ENCODE data around the gene LRFN4.

Gene LRFN4

GRCh38 chr11:66861774-66862558 lies 5.1 kb downstream of the LRFN4 start:
- Histone ChIP-seq H3K36me3 (ENCODE audit: control insufficient read depth, insufficient read depth, low read length) (peaks cover 26% of the 10 kb centered on the region), H3K9ac (ENCODE audit: low read depth, low read length) (no peak overlapping the region), H3K27me3 (ENCODE audit: control insufficient read depth, insufficient read depth, low read length) (no peaks in the 10 kb centered on the region), H3K9me3 (ENCODE audit: control insufficient read depth, insufficient read depth, low read length) (no peaks in the 10 kb centered on the region), H3K4me3 (ENCODE audit: low read depth, low read length) (no peak overlapping the region), H3K4me1 (ENCODE audit: control insufficient read depth, insufficient read depth, low read length) (no peaks in the 10 kb centered on the region)

GRCh38 chr11:66862559-66863037 lies 5.7 kb downstream of the LRFN4 start:
- H3K4me1 ChIP-seq (ENCODE audit: control insufficient read depth, insufficient read depth, low read length): no peaks in the 10 kb centered on the region
- H3K27me3 ChIP-seq (ENCODE audit: control insufficient read depth, insufficient read depth, low read length): no peaks in the 10 kb centered on the region
- H3K36me3 ChIP-seq (ENCODE audit: control insufficient read depth, insufficient read depth, low read length): peaks cover 26% of the 10 kb centered on the region
- H3K9me3 ChIP-seq (ENCODE audit: control insufficient read depth, insufficient read depth, low read length): no peaks in the 10 kb centered on the region
- no peak overlapping the region for H3K9ac ChIP-seq (ENCODE audit: low read depth, low read length)
- H3K4me3 ChIP-seq (ENCODE audit: low read depth, low read length): no peak overlapping the region

GRCh38 chr11:66863428-66864125 lies 6.7 kb downstream of the LRFN4 start:
- H3K9me3 ChIP-seq (ENCODE audit: control insufficient read depth, insufficient read depth, low read length): no peaks in the 10 kb centered on the region
- peaks cover 26% of the 10 kb centered on the region for H3K36me3 ChIP-seq (ENCODE audit: control insufficient read depth, insufficient read depth, low read length)
- no peaks in the 10 kb centered on the region for H3K27me3 ChIP-seq (ENCODE audit: control insufficient read depth, insufficient read depth, low read length)
- no peak overlapping the region for H3K9ac ChIP-seq (ENCODE audit: low read depth, low read length)
- no peaks in the 10 kb centered on the region for H3K4me1 ChIP-seq (ENCODE audit: control insufficient read depth, insufficient read depth, low read length)
- no peak overlapping the region for H3K4me3 ChIP-seq (ENCODE audit: low read depth, low read length)

GRCh38 chr11:66864172-66864901 lies 7.5 kb downstream of the LRFN4 start:
- Histone ChIP-seq H3K4me3 (ENCODE audit: low read depth, low read length) (no peak overlapping the region), H3K9me3 (ENCODE audit: control insufficient read depth, insufficient read depth, low read length) (no peaks in the 10 kb centered on the region), H3K36me3 (ENCODE audit: control insufficient read depth, insufficient read depth, low read length) (peaks cover 20% of the 10 kb centered on the region), H3K4me1 (ENCODE audit: control insufficient read depth, insufficient read depth, low read length) (no peaks in the 10 kb centered on the region), H3K9ac (ENCODE audit: low read depth, low read length) (no peak overlapping the region), H3K27me3 (ENCODE audit: control insufficient read depth, insufficient read depth, low read length) (no peaks in the 10 kb centered on the region)

DNA sequence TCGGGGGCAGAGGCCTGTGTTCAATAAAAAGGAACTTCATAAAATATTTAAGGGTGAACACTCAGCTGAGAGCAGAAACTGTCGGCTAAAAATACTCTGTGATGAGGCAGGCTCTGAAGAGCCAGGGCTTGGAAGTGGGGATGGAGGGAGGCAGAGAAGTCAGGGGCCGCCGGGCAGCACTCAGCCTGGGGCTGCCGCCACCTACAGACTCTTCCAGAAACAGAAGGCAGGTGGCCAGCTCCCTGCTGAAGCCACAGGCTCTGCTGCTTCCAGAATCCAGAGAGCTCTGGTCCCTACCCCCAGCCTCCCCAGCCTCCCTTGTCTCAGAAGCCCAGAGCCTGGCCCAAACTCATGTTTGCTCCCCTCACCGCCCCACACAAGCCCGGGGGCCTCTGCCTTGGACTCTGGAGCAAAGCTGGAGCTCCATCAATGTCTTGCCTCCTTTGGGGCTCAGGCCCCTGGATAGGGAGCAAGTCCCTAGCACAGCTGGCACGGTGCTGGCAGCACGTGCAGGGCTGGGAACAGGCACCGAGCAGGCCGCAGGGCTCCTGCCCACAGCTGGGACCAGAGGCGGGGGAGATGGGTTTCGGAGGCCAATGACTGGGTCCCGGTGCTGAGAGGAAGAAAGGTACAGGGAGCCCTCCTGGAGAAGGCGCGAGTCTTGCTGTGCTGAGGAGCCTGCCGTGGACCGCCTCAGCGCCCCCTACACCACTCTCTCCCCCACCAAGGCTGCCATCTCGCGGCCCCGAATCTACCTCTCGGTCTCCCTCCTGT lies 8.2 kb downstream of the LRFN4 start:
- Histone ChIP-seq H3K27me3 (ENCODE audit: control insufficient read depth, insufficient read depth, low read length) (no peaks in the 10 kb centered on the region), H3K4me1 (ENCODE audit: control insufficient read depth, insufficient read depth, low read length) (no peaks in the 10 kb centered on the region), H3K9me3 (ENCODE audit: control insufficient read depth, insufficient read depth, low read length) (no peaks in the 10 kb centered on the region), H3K4me3 (ENCODE audit: low read depth, low read length) (no peak overlapping the region), H3K36me3 (ENCODE audit: control insufficient read depth, insufficient read depth, low read length) (peaks cover 21% of the 10 kb centered on the region), H3K9ac (ENCODE audit: low read depth, low read length) (no peak overlapping the region)

DNA sequence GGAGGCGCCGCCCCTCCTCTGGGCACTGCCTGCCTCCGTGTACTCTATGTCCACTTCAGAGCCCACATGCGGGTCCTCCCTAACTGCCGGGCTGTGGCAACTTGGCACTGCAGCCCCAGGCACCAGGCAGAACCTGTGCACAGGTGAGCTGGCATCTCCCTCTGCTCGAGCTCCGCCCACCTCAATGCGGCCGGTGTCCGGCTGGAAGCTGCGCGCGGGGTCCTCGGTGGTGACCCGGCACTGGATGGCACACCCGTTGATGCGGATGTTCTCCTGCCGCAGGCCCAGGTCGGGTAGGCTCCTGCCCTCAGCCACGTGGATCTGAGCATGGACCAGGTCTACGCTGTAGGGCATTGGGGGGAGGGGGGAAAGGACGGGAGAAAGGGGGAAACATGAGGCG lies 9.1 kb downstream of the LRFN4 start:
- Histone ChIP-seq H3K9ac (ENCODE audit: low read depth, low read length) (no peak overlapping the region), H3K9me3 (ENCODE audit: control insufficient read depth, insufficient read depth, low read length) (no peaks in the 10 kb centered on the region), H3K36me3 (ENCODE audit: control insufficient read depth, insufficient read depth, low read length) (peaks cover 27% of the 10 kb centered on the region), H3K27me3 (ENCODE audit: control insufficient read depth, insufficient read depth, low read length) (no peaks in the 10 kb centered on the region), H3K4me1 (ENCODE audit: control insufficient read depth, insufficient read depth, low read length) (no peaks in the 10 kb centered on the region), H3K4me3 (ENCODE audit: low read depth, low read length) (no peak overlapping the region)

GRCh38 chr11:66866511-66866986 lies 9.7 kb downstream of the LRFN4 start:
- H3K9me3 ChIP-seq (ENCODE audit: control insufficient read depth, insufficient read depth, low read length): no peaks in the 10 kb centered on the region
- no peaks in the 10 kb centered on the region for H3K27me3 ChIP-seq (ENCODE audit: control insufficient read depth, insufficient read depth, low read length)
- H3K36me3 ChIP-seq (ENCODE audit: control insufficient read depth, insufficient read depth, low read length): peaks cover 27% of the 10 kb centered on the region
- no peak overlapping the region for H3K4me3 ChIP-seq (ENCODE audit: low read depth, low read length)
- H3K4me1 ChIP-seq (ENCODE audit: control insufficient read depth, insufficient read depth, low read length): no peaks in the 10 kb centered on the region
- H3K9ac ChIP-seq (ENCODE audit: low read depth, low read length): no peak overlapping the region

- Histone ChIP-seq H3K4me1 (ENCODE audit: control insufficient read depth, insufficient read depth, low read length) (no peaks in the 10 kb centered on the region), H3K4me3 (ENCODE audit: low read depth, low read length) (no peak overlapping the region), H3K9ac (ENCODE audit: low read depth, low read length) (no peak overlapping the region), H3K36me3 (ENCODE audit: control insufficient read depth, insufficient read depth, low read length) (peaks cover 19% of the 10 kb centered on the region), H3K27me3 (ENCODE audit: control insufficient read depth, insufficient read depth, low read length) (no peaks in the 10 kb centered on the region), H3K9me3 (ENCODE audit: control insufficient read depth, insufficient read depth, low read length) (no peaks in the 10 kb centered on the region)
Observed at GRCh38 chr11:66867425-66868040, 10.7 kb downstream of the LRFN4 start.

- no peak overlapping the region for H3K4me3 ChIP-seq (ENCODE audit: low read depth, low read length)
- H3K9ac ChIP-seq (ENCODE audit: low read depth, low read length): no peak overlapping the region
- H3K27me3 ChIP-seq (ENCODE audit: control insufficient read depth, insufficient read depth, low read length): no peaks in the 10 kb centered on the region
- no peaks in the 10 kb centered on the region for H3K4me1 ChIP-seq (ENCODE audit: control insufficient read depth, insufficient read depth, low read length)
- no peaks in the 10 kb centered on the region for H3K9me3 ChIP-seq (ENCODE audit: control insufficient read depth, insufficient read depth, low read length)
- H3K36me3 ChIP-seq (ENCODE audit: control insufficient read depth, insufficient read depth, low read length): peaks cover 19% of the 10 kb centered on the region
Observed at GRCh38 chr11:66868082-66868725, 11.3 kb downstream of the LRFN4 start.

DNA sequence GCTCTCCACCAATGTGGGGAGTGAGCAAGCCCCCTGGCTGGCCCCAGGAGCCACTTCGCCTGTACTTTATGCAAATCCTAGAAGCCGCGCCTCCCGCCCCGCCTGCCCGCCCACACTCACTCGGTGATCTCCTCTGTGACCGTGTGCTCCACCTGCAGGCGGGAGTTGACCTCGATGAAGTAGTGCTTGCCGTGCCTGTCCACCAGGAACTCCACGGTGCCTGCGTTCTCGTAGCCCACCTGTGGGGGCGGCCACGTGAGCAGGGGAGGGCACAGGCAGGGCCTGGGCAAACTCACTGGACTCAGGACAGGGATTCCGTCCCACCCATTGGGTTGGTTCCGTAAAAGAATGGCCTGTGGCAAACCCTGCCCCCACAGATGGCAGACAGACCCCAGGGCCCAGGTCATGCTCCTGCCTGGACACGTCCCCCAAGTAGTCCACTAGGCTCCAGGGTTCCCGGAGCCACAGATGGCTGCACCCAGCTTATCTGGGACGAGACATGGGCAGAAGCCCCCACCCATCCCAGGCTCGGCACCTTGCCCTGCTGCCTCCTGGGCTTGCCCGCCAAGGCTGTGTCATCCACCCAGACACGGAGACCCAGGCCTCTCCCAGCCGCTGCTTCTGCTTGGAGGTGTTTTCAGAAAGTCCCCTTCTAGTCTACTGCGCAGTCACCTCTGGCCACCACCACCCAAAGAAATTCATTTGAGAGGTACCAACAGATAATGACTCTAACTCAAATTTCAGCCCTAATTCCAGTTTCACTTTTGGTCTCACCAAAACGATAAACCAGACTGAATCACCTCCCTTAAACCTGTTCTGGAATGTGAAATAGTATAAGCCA lies 12.1 kb downstream of the LRFN4 start:
- Histone ChIP-seq H3K4me1 (ENCODE audit: control insufficient read depth, insufficient read depth, low read length) (no peaks in the 10 kb centered on the region), H3K9ac (ENCODE audit: low read depth, low read length) (no peak overlapping the region), H3K4me3 (ENCODE audit: low read depth, low read length) (no peak overlapping the region), H3K27me3 (ENCODE audit: control insufficient read depth, insufficient read depth, low read length) (no peaks in the 10 kb centered on the region), H3K9me3 (ENCODE audit: control insufficient read depth, insufficient read depth, low read length) (no peaks in the 10 kb centered on the region), H3K36me3 (ENCODE audit: control insufficient read depth, insufficient read depth, low read length) (peaks cover 15% of the 10 kb centered on the region)
